NCI-H460 (cell line): ENCODE data around the gene TRIP10. TPM values are rescaled to one million over a fixed set of nuclear protein-coding genes. Genes with fewer than 3 reads are reported as not detected.
A peak's percentile ranks its signal among the peaks of the same experiment; 100 is the strongest.
"Not testable (repeated sequence)": the region's sequence is repeated elsewhere in the genome, so short reads cannot be mapped to it uniquely, and the experiment has no call there.

ENCODE experiments used
- DNase-seq: peaks from one replicate; pipeline ENCODE4 v3.0.0-alpha.2; 2016; ENCODE audit warnings: low read depth; ENCODE audit errors: extremely low read depth
- total RNA-seq: library from RNA; depleted of rRNA; stranded (reverse); fragments of >200 nt; shearing (Covaris generic); gene quantifications from 2 replicates; pipeline ENCODE4 v1.2.3, GENCODE V29; 2014

TRIP10 gene
- total RNA-seq, 1 experiment from 2014 or later: 49.2 TPM

GRCh38 chr19:6738787-6739389 is 592 bp upstream of the TRIP10 start:
- DNase-seq: peak; percentile 11

- peak; percentile 7 for DNase-seq
These were observed 556 bp downstream of the TRIP10 start for GRCh38 chr19:6739883-6740588.

- DNase-seq: no peak
These were observed 1.3 kb downstream of the TRIP10 start for GRCh38 chr19:6740589-6741343.

- no peak for DNase-seq
These were observed 3.6 kb downstream of the TRIP10 start for GRCh38 chr19:6743066-6743465.

GRCh38 chr19:6743714-6744380 is 4.4 kb downstream of the TRIP10 start:
- DNase-seq: no peak

- peak; percentile 74 for DNase-seq
These were observed 5.2 kb downstream of the TRIP10 start for GRCh38 chr19:6744381-6745301.

- no peak for DNase-seq
These were observed 6.5 kb downstream of the TRIP10 start for GRCh38 chr19:6745965-6746364.

- DNase-seq: not testable (repeated sequence)
These were observed 9.1 kb downstream of the TRIP10 start for GRCh38 chr19:6748543-6748942.

GRCh38 chr19:6750062-6750461 is 10.6 kb downstream of the TRIP10 start:
- DNase-seq: no peak

- DNase-seq: no peak
These were observed 11.7 kb downstream of the TRIP10 start for GRCh38 chr19:6751189-6751588.

- DNase-seq: no peak
These were observed 13.0 kb downstream of the TRIP10 start for GRCh38 chr19:6752256-6753177.

- DNase-seq: no peak
These were observed 13.9 kb downstream of the TRIP10 start for GRCh38 chr19:6753178-6754031.

- no peak for DNase-seq
These were observed 14.7 kb downstream of the TRIP10 start for GRCh38 chr19:6754136-6754535.

- no peak for DNase-seq
These were observed 15.4 kb downstream of the TRIP10 start for GRCh38 chr19:6754653-6755463.

GRCh38 chr19:6760606-6761005 is 21.1 kb downstream of the TRIP10 start:
- no peak for DNase-seq

GRCh38 chr19:6761053-6761676 is 21.7 kb downstream of the TRIP10 start:
- DNase-seq: no peak
